ACC112 (cell line): Measurements from ENCODE around the gene PLEKHG3.

Experiments
- H2AFZ ChIP-seq: fragments of 200-600 bp; sonication (generic); one replicate; pipeline ENCODE4 v1.6.0; 2017; ENCODE audit warnings: antibody characterized with exemption, low read length; ENCODE audit not compliant: unreplicated experiment
- H3K27ac ChIP-seq: fragments of 200-600 bp; sonication (generic); 2 replicates; pipeline ENCODE4 v1.5.1; 2014; ENCODE audit warnings: low read depth, mild to moderate bottlenecking, antibody characterized with exemption, low read length, moderate library complexity
- H3K27me3 ChIP-seq: fragments of 200-600 bp; sonication (generic); 2 replicates; pipeline ENCODE4 v1.6.1; 2014; ENCODE audit warnings: mild to moderate bottlenecking, antibody characterized with exemption, low read length, moderate library complexity, mixed read lengths; ENCODE audit not compliant: insufficient read depth
- H3K36me3 ChIP-seq: fragments of 200-600 bp; sonication (generic); 2 replicates; pipeline ENCODE4 v1.6.1; 2016; ENCODE audit warnings: mild to moderate bottlenecking, antibody characterized with exemption, low read length, moderate library complexity, mixed read lengths; ENCODE audit not compliant: insufficient read depth
- H3K4me1 ChIP-seq: fragments of 200-600 bp; sonication (generic); one replicate; pipeline ENCODE4 v1.6.1; 2016; ENCODE audit warnings: low read length, mixed read lengths; ENCODE audit not compliant: insufficient read depth, unreplicated experiment, control insufficient read depth
- H3K4me3 ChIP-seq: fragments of 200-600 bp; sonication (generic); 2 replicates; pipeline ENCODE4 v1.5.1; 2014; ENCODE audit warnings: mild to moderate bottlenecking, low read depth, low read length
- H3K79me2 ChIP-seq: fragments of 200-600 bp; sonication (generic); one replicate; pipeline ENCODE4 v1.6.0; 2016; ENCODE audit warnings: low read length; ENCODE audit not compliant: control insufficient read depth, unreplicated experiment, insufficient read depth

PLEKHG3 gene

DNA sequence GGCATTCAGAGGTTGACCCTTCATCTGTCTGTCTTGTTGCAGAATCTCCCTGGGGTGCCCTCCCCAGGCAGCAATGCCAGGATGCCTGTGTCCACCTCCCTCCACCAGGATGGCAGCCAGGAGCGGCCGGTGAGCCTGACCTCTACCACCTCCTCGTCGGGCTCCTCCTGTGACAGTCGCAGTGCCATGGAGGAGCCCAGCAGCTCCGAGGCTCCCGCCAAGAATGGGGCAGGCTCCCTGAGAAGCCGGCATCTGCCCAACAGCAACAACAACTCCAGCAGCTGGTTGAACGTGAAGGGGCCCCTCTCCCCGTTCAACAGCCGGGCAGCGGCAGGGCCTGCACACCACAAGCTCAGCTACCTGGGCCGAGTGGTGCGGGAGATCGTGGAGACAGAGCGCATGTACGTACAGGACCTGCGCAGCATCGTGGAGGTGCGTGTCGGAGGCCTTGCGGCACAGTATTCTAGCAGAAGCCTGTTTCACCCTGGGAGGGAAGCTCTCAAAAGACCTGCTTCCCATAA is 23.4 kb downstream of the PLEKHG3 start:
- no peaks in the 10 kb centered on the region for H3K79me2 ChIP-seq
- no peak overlapping the region for H3K27ac ChIP-seq
- H3K4me1 ChIP-seq: peaks cover 6% of the 10 kb centered on the region
- no peak overlapping the region for H3K4me3 ChIP-seq
- no peak overlapping the region for H2AFZ ChIP-seq
- H3K27me3 ChIP-seq: no peaks in the 10 kb centered on the region
- no peaks in the 10 kb centered on the region for H3K36me3 ChIP-seq

DNA sequence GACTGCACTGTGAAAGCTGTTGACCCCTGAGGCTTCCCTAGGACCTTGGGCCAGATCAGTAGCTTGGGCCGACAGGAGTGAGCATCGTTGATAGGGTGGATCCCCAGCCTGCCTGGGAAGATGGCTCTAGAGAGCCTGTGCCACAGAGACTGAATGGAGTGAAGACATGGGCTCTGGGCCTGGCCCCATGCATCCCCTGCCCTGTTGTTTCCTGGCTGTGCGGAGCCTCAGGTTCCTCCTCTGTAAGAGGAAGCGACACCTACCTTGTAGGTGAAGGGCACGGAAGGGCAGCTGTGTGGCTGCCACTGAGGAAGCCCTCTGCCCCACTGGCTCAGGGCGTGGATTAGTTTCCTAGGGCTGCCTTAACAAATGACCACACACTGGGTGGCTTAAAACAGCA is 23.9 kb downstream of the PLEKHG3 start:
- H3K4me3 ChIP-seq: no peak overlapping the region
- peaks cover 6% of the 10 kb centered on the region for H3K4me1 ChIP-seq
- H3K27me3 ChIP-seq: no peaks in the 10 kb centered on the region
- H3K79me2 ChIP-seq: no peaks in the 10 kb centered on the region
- H3K36me3 ChIP-seq: no peaks in the 10 kb centered on the region
- H2AFZ ChIP-seq: no peak overlapping the region
- no peak overlapping the region for H3K27ac ChIP-seq

DNA sequence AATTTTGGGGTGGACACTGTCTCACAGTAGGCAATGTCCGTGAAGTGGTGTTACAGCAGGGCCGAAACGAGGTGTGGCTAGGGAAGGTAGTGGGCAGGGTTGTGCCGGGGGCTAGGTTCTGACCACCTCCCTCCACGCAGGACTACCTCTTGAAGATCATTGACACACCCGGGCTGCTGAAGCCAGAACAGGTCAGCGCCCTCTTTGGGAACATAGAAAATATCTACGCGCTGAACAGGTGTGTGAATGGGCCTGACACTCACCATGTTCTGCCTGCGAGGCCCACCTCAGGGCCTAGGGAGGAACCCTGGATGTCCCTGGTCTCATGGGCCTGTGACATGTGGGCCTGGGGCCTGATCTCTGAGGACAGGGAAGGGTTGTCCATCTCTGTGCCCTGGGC is 24.6 kb downstream of the PLEKHG3 start:
- no peak overlapping the region for H3K27ac ChIP-seq
- H3K79me2 ChIP-seq: no peaks in the 10 kb centered on the region
- H3K36me3 ChIP-seq: no peaks in the 10 kb centered on the region
- H3K4me3 ChIP-seq: no peak overlapping the region
- no peak overlapping the region for H2AFZ ChIP-seq
- H3K4me1 ChIP-seq: peaks cover 6% of the 10 kb centered on the region
- H3K27me3 ChIP-seq: no peaks in the 10 kb centered on the region

GRCh38 chr14:64729386-64730060 is 25.3 kb downstream of the PLEKHG3 start:
- Histone ChIP-seq H3K27me3 (no peaks in the 10 kb centered on the region), H3K4me3 (no peak overlapping the region), H3K79me2 (no peaks in the 10 kb centered on the region), H3K27ac (no peak overlapping the region), H3K4me1 (peaks cover 6% of the 10 kb centered on the region), H2AFZ (no peak overlapping the region), H3K36me3 (no peaks in the 10 kb centered on the region)

GRCh38 chr14:64730061-64730440 is 25.8 kb downstream of the PLEKHG3 start:
- Histone ChIP-seq H3K27me3 (no peaks in the 10 kb centered on the region), H3K79me2 (no peaks in the 10 kb centered on the region), H3K4me3 (no peak overlapping the region), H3K36me3 (no peaks in the 10 kb centered on the region), H2AFZ (no peak overlapping the region), H3K4me1 (peaks cover 6% of the 10 kb centered on the region), H3K27ac (no peak overlapping the region)

GRCh38 chr14:64730681-64731080 is 26.5 kb downstream of the PLEKHG3 start:
- Histone ChIP-seq H3K27me3 (no peaks in the 10 kb centered on the region), H3K36me3 (no peaks in the 10 kb centered on the region), H2AFZ (no peak overlapping the region), H3K27ac (no peak overlapping the region), H3K79me2 (no peaks in the 10 kb centered on the region), H3K4me3 (no peak overlapping the region), H3K4me1 (peaks cover 6% of the 10 kb centered on the region)

- Histone ChIP-seq H3K4me1 (peaks cover 4% of the 10 kb centered on the region), H2AFZ (no peak overlapping the region), H3K36me3 (no peaks in the 10 kb centered on the region), H3K27ac (no peak overlapping the region), H3K27me3 (no peaks in the 10 kb centered on the region), H3K79me2 (no peaks in the 10 kb centered on the region), H3K4me3 (no peak overlapping the region)
Observed at GRCh38 chr14:64731141-64731581, 26.9 kb downstream of the PLEKHG3 start.

DNA sequence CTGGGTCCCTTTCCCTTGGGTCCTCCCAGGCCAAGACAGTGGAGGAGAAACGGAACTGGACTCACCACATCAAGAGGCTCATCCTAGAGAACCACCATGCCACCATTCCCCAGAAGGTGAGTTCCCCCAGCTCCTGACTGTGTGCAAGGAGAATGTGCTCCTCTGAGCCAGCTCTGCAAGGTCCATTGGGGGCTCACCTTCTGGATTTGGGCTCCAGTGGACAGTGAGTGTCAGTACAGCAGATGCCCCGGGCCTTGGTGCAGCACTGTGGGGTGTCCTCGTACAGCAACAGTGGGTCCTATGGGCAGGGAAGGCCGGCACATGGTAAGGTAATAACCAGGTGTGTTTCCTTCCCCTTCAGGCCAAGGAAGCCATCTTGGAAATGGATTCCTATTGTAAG is 27.8 kb downstream of the PLEKHG3 start:
- Histone ChIP-seq H3K27me3 (no peaks in the 10 kb centered on the region), H3K79me2 (no peaks in the 10 kb centered on the region), H3K4me3 (no peak overlapping the region), H2AFZ (no peak overlapping the region), H3K36me3 (no peaks in the 10 kb centered on the region), H3K27ac (no peak overlapping the region), H3K4me1 (no peaks in the 10 kb centered on the region)

GRCh38 chr14:64732536-64733120 is 28.4 kb downstream of the PLEKHG3 start:
- H3K27me3 ChIP-seq: no peaks in the 10 kb centered on the region
- no peak overlapping the region for H3K27ac ChIP-seq
- no peaks in the 10 kb centered on the region for H3K4me1 ChIP-seq
- no peak overlapping the region for H3K4me3 ChIP-seq
- no peaks in the 10 kb centered on the region for H3K79me2 ChIP-seq
- no peak overlapping the region for H2AFZ ChIP-seq
- H3K36me3 ChIP-seq: no peaks in the 10 kb centered on the region

GRCh38 chr14:64733321-64733720 is 29.1 kb downstream of the PLEKHG3 start:
- Histone ChIP-seq H3K36me3 (no peaks in the 10 kb centered on the region), H3K27ac (no peak overlapping the region), H3K4me3 (no peak overlapping the region), H3K79me2 (no peaks in the 10 kb centered on the region), H2AFZ (no peak overlapping the region), H3K27me3 (no peaks in the 10 kb centered on the region), H3K4me1 (no peaks in the 10 kb centered on the region)

GRCh38 chr14:64733899-64734298 is 29.7 kb downstream of the PLEKHG3 start:
- Histone ChIP-seq H3K4me1 (no peaks in the 10 kb centered on the region), H3K27ac (no peak overlapping the region), H2AFZ (no peak overlapping the region), H3K79me2 (no peaks in the 10 kb centered on the region), H3K27me3 (no peaks in the 10 kb centered on the region), H3K36me3 (no peaks in the 10 kb centered on the region), H3K4me3 (no peak overlapping the region)
